HFF-Myc (cell line): ENCODE results near the gene KRTAP20-1.

Experiments used
- DNase-seq: peaks from one replicate; pipeline ENCODE4 v3.0.0-alpha.2; 2011; ENCODE audit warnings: low read depth; ENCODE audit errors: extremely low read depth
- H3K4me3 ChIP-seq: replicated peaks from 2 replicates; pipeline ENCODE4 v1.5.1; 2011; ENCODE audit warnings: low read depth, mild to moderate bottlenecking, control low read depth, low read length
- TF ChIP-seq, protein P1 (sequence below): IDR thresholded peaks from 2 replicates; pipeline ENCODE4 v1.5.1; 2012; ENCODE audit warnings: mild to moderate bottlenecking, low read depth, low read length, control low read depth; ENCODE audit errors: missing control alignments

KRTAP20-1 gene

DNA sequence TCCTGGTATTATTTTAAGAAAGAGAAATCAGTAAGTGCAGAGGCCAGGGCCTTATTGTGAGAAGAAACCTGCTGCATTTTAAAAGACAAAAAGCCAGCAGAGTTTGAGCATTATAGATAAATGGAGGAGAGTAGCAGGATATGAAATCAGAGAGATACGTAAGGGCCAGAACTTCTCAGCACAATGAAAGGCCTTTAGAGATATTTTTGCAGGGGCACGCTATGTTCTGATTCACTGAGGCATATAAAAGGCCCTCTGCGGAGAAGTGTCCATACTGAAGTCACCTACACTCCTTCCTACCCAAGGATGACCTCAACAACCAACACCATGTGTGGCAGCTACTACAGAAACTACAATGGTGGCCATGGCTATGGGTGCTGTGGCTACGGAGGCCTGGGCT is 24.1 kb upstream of the KRTAP20-1 start, which contains the start of gene KRTAP6-3:
KRTAP6-3 (plus strand) TSS at position 301 of the 400 bp plus-strand sequence; CDS start at position 307, 6 bp downstream.
- no peak within 1 kb of the TSS for H3K4me3 ChIP-seq
- no peak for DNase-seq
- TF ChIP-seq, protein P1, sequence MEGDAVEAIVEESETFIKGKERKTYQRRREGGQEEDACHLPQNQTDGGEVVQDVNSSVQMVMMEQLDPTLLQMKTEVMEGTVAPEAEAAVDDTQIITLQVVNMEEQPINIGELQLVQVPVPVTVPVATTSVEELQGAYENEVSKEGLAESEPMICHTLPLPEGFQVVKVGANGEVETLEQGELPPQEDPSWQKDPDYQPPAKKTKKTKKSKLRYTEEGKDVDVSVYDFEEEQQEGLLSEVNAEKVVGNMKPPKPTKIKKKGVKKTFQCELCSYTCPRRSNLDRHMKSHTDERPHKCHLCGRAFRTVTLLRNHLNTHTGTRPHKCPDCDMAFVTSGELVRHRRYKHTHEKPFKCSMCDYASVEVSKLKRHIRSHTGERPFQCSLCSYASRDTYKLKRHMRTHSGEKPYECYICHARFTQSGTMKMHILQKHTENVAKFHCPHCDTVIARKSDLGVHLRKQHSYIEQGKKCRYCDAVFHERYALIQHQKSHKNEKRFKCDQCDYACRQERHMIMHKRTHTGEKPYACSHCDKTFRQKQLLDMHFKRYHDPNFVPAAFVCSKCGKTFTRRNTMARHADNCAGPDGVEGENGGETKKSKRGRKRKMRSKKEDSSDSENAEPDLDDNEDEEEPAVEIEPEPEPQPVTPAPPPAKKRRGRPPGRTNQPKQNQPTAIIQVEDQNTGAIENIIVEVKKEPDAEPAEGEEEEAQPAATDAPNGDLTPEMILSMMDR, result no peak

DNA sequence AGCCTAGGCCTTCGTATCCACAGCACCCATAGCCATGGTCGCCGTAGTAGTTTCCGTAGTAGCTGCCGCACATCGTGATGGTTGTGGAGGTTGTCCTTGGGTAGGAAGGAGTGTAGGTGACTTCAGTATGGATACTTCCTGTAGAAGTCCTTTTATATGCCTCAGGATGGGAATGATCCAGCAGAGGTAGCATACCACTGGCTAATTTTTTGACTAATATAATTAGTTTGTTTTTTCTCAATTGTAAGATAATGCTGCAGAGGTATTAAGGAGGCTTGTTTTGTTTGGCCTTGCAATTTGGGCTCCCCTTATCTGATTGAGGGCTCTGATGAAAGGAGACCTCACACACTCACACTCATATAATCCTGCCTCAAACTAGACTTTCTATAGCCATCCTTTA is 17.4 kb upstream of the KRTAP20-1 start, which contains the start of gene KRTAP6-2:
KRTAP6-2 (minus strand) TSS at position 101 of the 400 bp plus-strand sequence; CDS start at position 73, 28 bp downstream.
- H3K4me3 ChIP-seq, result no peak within 1 kb of the TSS
- TF ChIP-seq, protein P1, result no peak
- DNase-seq, result no peak

DNA sequence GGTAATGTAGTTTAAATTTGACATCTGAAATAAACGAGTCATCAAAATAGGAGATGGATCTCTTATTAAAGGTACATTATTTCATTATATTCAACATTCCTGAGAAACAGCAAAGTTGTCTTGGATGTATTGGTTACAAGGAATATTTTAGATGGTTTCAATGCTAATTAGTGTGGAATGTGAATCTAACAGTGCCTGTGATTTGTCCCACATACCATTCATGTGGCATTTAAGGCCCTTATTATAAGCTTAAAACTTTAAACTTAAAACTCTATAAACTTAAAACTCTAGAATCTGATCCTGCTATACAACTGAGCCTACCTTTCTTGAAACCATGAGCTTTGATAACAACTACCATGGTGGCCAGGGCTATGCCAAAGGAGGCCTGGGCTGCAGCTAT is 15.4 kb upstream of the KRTAP20-1 start, which contains the start of gene KRTAP22-1:
KRTAP22-1 (plus strand) TSS at position 301 of the 400 bp plus-strand sequence.
- TF ChIP-seq, protein P1, result no peak
- no peak within 1 kb of the TSS for H3K4me3 ChIP-seq
- DNase-seq, result no peak

DNA sequence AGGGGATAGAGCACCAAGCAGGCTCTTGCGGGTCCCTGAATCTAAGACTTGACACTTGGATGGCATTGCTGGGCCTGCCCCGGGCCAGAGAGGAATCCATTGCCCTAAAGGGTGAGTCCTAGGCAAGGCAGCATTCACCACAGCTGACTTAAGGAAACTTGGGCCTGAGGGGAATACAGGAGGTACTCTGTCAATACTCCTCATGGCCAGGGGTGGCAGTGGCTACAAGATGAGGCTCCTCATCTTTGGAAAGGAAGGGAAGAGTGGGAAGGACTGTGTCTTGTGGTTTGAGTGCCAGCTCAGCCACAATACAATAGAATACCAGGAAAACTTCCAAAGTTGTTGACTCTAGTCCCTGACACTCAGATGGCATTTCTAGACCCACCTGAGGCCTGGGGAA is 10.3 kb upstream of the KRTAP20-1 start:
- DNase-seq, result no peak
- no peak overlapping the region for H3K4me3 ChIP-seq
- TF ChIP-seq, protein P1, result no peak

DNA sequence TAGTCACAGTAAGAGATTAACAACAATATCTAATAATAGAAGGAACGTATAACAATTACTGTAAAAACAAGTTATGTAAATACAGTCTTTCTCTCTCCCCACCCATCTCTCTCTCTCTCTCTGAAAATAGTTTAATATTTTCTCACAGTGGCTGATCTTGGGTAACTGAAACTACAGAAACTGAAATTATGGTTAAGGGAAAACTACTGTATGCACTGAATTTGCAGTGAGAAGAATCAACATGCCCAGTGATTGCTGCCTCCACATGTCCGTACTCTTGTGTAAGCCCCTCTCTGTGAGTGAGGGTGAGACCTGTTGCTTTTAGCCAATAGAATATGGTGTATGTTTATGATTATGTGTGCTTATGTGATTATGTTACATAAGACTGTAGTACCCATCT is 4.1 kb upstream of the KRTAP20-1 start:
- no peak for DNase-seq
- no peak overlapping the region for H3K4me3 ChIP-seq
- TF ChIP-seq, protein P1, result no peak

DNA sequence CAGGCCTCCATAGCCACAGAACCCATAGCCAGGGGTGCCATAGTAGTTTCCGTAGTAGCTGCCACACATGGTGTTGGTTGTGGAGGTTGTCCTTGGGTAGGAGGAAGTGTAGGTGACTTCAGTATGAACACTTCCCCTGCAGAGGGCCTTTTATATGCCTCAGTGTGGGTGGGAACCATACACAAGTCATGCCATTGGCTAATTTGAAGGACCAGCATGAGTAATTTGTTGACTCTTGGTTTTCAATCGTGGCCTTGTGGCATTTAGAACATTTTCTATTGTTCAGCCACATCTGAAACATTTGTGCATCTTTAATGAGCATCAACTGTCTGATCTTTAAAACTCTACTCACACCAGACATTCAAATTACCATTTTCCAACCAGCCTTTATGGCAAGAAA is 2.4 kb upstream of the KRTAP20-1 start, which contains the start of gene KRTAP6-1:
KRTAP6-1 (minus strand) TSS at position 95 of the 400 bp plus-strand sequence; CDS start at position 69, 26 bp downstream.
- no peak for DNase-seq
- H3K4me3 ChIP-seq, result no peak within 1 kb of the TSS
- TF ChIP-seq, protein P1, result no peak

DNA sequence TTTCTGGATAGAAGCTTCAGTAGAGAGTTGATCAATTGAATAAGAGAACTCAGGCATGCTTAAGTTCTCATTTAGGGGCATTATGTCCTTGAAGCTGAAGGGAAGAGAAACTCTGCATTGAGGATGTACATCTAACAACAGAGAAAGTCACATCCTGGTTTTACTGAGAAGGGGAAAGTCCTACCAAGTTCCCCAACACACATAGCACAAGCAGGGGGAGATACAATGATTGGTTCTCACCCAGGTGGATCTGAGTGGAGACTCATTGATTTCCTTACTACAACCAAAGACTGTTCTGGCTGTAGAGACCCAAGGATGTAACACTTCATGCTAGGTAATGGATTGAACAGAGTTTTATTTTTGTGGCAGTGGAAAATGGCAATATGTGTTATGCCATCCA is 1.0 kb upstream of the KRTAP20-1 start:
- no peak overlapping the region for H3K4me3 ChIP-seq
- TF ChIP-seq, protein P1, result no peak
- no peak for DNase-seq
